ENCODE measurements around the gene SPEM2.

Gene SPEM2

DNA sequence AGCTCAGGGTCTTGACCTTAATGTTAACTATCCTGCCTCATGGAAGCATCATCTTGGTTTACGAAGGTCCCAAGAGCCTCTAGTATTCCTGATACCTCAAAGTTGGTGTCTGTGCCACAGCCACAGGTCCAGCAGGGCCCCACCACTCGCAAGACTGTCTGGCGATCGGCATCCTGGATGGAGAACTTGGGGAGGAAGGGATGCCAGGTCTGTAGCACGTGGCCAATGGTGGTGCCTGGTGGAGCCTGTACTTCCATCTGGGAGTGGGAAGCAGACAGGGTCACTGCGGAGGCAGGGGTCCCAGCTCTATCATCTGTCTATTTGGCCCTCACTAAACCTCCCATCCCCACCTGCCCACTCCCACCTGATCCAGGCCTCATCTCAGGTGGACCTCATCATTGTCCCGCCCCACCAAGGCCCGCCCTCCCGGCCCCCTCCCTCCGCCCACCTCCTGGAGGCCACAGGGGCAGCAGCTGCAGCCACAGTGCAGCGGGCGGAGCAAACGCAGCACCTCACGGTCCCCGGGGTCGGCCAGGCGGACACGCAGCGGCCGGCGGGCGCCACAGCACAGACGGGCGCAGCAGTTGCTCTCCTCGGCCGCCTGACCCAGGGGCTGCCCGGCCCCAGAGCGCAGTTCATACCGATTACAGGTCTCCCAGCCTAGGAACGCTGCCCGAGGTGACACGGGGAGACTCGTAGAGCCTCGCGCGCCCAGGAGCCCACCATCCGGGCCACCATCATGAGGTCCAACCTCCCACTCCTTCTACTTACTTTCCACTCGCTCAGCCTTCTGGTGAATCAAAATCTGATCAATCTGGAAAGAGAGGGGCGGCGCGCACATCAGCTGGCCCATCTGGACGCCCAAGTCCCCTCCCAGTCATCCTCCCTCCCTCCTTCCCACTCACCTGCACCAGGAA lies 32.5 kb upstream of the SPEM2 start:
- Histone ChIP-seq H3K36me3 (ENCODE audit: control insufficient read depth in 1 of 2, insufficient read depth in 2 of 2, low read depth in 1 of 2, low read length in 2 of 2) (peaks cover 46 to 50% of the 10 kb centered on the region in 2 experiments), H3K4ac (ENCODE audit: low read depth in 1 of 2, low read length in 2 of 2) (peak overlapping the region in 1 of 2 experiments; percentile 29), H3K79me1 (replicated peaks; ENCODE audit: low read length, poor library complexity, severe bottlenecking) (peaks cover 22% of the 10 kb centered on the region), H3K23ac (ENCODE audit: low read length in 2 of 2) (no peak overlapping the region), H4K91ac (ENCODE audit: low read length) (no peak overlapping the region), H3K4me2 (ENCODE audit: low read length, poor library complexity, severe bottlenecking) (peak overlapping the region; percentile 46), H3K14ac (ENCODE audit: low read length in 2 of 2) (peak overlapping the region in 1 of 2 experiments; percentile 69), H3K9me3 (ENCODE audit: control insufficient read depth, low read length) (no peaks in the 10 kb centered on the region), H3K18ac (ENCODE audit: low read depth in 1 of 2, low read length in 2 of 2) (peak overlapping the region in 1 of 2 experiments; percentile 37), H3K27ac (ENCODE audit: low read length, poor library complexity, severe bottlenecking) (no peak overlapping the region), H2BK5ac (ENCODE audit: low read depth, low read length, poor library complexity, severe bottlenecking) (no peak overlapping the region), H3K9ac (ENCODE audit: low read length) (peak overlapping the region; percentile 88), H2BK15ac (ENCODE audit: low read depth, poor library complexity, severe bottlenecking) (no peak overlapping the region), H4K8ac (ENCODE audit: low read length) (no peak overlapping the region), H3K4me1 (ENCODE audit: control insufficient read depth, insufficient read depth, low read depth, low read length) (peaks cover 25% of the 10 kb centered on the region), H2BK120ac (ENCODE audit: low read depth, low read length) (no peak overlapping the region), H3K4me3 (ENCODE audit: insufficient read depth in 1 of 2, low read depth in 1 of 2, low read length in 2 of 2) (peak overlapping the region; percentile 69 to 92), H2AFZ (ENCODE audit: low read depth, low read length) (no peak overlapping the region), H2BK12ac (ENCODE audit: low read length in 2 of 2) (peak overlapping the region in 1 of 2 experiments; percentile 37), H3K27me3 (ENCODE audit: control insufficient read depth in 1 of 2, insufficient read depth in 1 of 2, low read length in 2 of 2) (no peaks in the 10 kb centered on the region), H2AK5ac (ENCODE audit: low read length, severe bottlenecking) (no peak overlapping the region)
- WGBS = 82% methylated on average over 34 of the region's 42 CpGs
- no peak for DNase-seq

DNA sequence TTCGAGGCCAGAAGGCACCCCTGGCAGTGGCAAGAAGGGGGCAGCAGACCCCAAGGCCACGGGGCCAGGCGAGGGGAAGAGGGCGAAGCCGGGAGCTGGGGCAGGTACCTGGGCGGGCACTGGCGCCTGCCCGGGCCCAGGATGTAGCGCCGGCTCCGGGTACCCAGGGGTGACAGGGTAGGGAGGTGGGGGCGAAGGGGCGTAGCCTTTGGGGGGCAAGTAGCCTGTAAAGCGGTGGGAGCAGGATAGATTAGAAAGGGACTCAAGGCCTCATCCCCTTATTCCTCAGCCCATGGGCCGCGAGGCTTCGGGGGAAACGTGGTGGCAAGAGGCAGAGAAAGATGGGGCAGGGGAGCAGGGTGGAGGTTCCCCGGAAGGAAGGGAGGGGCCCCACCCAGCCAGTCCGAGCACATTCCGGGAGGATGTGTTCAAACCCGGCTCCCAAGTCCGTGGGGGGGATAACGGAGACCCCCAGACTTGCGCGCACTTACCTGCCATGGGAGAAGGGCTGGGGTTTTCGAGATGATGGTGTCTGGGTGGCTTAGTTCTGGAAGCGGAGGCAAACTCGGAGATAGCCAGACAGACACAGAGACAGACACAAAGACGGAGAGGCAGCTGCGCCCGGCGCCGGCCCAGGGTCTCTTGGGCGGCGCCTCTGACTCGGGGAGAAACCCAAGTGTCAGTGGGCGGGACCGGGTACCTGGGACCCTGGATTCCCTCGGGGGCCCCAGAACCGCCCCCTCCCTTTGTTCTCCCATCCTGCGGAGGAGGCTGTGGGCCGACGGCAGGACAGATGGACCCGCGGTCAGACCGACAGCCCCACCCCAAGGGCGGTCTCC lies 31.6 kb upstream of the SPEM2 start:
- peak overlapping the region; percentile 69 to 92 for H3K4me3 ChIP-seq (ENCODE audit: insufficient read depth in 1 of 2, low read depth in 1 of 2, low read length in 2 of 2)

GRCh38 chr17:7394452-7395191 lies 30.8 kb upstream of the SPEM2 start, which contains the start of gene PLSCR3:
PLSCR3 (minus strand) TSS chr17:7394525; CDS start chr17:7394110, 415 bp downstream.
- Histone ChIP-seq H3K4me2 (ENCODE audit: low read length, poor library complexity, severe bottlenecking) (peak within 1 kb of the TSS; percentile 69), H3K4ac (ENCODE audit: low read depth in 1 of 2, low read length in 2 of 2) (peak within 1 kb of the TSS; percentile 73 to 91), H4K91ac (ENCODE audit: low read length) (peak within 1 kb of the TSS; percentile 89), H3K4me1 (ENCODE audit: control insufficient read depth, insufficient read depth, low read depth, low read length) (peaks cover 25% of the 10 kb centered on the region), H2BK5ac (ENCODE audit: low read depth, low read length, poor library complexity, severe bottlenecking) (peak within 1 kb of the TSS; percentile 88), H3K27me3 (ENCODE audit: control insufficient read depth in 1 of 2, insufficient read depth in 1 of 2, low read length in 2 of 2) (no peaks in the 10 kb centered on the region), H2AFZ (ENCODE audit: low read depth, low read length) (peak within 1 kb of the TSS; percentile 46), H2BK15ac (ENCODE audit: low read depth, poor library complexity, severe bottlenecking) (peak within 1 kb of the TSS; percentile 73), H2AK5ac (ENCODE audit: low read length, severe bottlenecking) (peak within 1 kb of the TSS; percentile 52), H4K8ac (ENCODE audit: low read length) (peak within 1 kb of the TSS; percentile 96), H3K9me3 (ENCODE audit: control insufficient read depth, low read length) (no peaks in the 10 kb centered on the region), H3K14ac (ENCODE audit: low read length in 2 of 2) (peak within 1 kb of the TSS in 1 of 2 experiments; percentile 73), H3K79me1 (replicated peaks; ENCODE audit: low read length, poor library complexity, severe bottlenecking) (peaks cover 21% of the 10 kb centered on the region), H3K18ac (ENCODE audit: low read depth in 1 of 2, low read length in 2 of 2) (peak within 1 kb of the TSS; percentile 69 to 74), H2BK120ac (ENCODE audit: low read depth, low read length) (peak within 1 kb of the TSS; percentile 71), H3K23ac (ENCODE audit: low read length in 2 of 2) (peak within 1 kb of the TSS in 1 of 2 experiments; percentile 78), H2BK12ac (ENCODE audit: low read length in 2 of 2) (peak within 1 kb of the TSS; percentile 56 to 81), H3K4me3 (ENCODE audit: insufficient read depth in 1 of 2, low read depth in 1 of 2, low read length in 2 of 2) (peak within 1 kb of the TSS; percentile 69 to 92), H3K9ac (ENCODE audit: low read length) (peak within 1 kb of the TSS; percentile 88), H3K36me3 (ENCODE audit: control insufficient read depth in 1 of 2, insufficient read depth in 2 of 2, low read depth in 1 of 2, low read length in 2 of 2) (peaks cover 32 to 33% of the 10 kb centered on the region in 2 experiments), H3K27ac (ENCODE audit: low read length, poor library complexity, severe bottlenecking) (peak within 1 kb of the TSS; percentile 73)
- WGBS = under 1% methylated on average over 60 of the region's 71 CpGs
- DNase-seq = peak; percentile 89

More for the DNA sequence above, 31.6 kb upstream of the SPEM2 start:
- peak overlapping the region in 1 of 2 experiments; percentile 78 for H3K23ac ChIP-seq (ENCODE audit: low read length in 2 of 2)
- peak overlapping the region; percentile 10 for H4K8ac ChIP-seq (ENCODE audit: low read length)
- H2BK15ac ChIP-seq (ENCODE audit: low read depth, poor library complexity, severe bottlenecking) = peak overlapping the region; percentile 73
- H2AK5ac ChIP-seq (ENCODE audit: low read length, severe bottlenecking) = no peak overlapping the region
- H3K27me3 ChIP-seq (ENCODE audit: control insufficient read depth in 1 of 2, insufficient read depth in 1 of 2, low read length in 2 of 2) = no peaks in the 10 kb centered on the region
- H3K27ac ChIP-seq (ENCODE audit: low read length, poor library complexity, severe bottlenecking) = peak overlapping the region; percentile 54
- peak overlapping the region; percentile 46 for H3K4me2 ChIP-seq (ENCODE audit: low read length, poor library complexity, severe bottlenecking)
- H3K79me1 ChIP-seq (replicated peaks; ENCODE audit: low read length, poor library complexity, severe bottlenecking) = peaks cover 21% of the 10 kb centered on the region
- H2BK12ac ChIP-seq (ENCODE audit: low read length in 2 of 2) = peak overlapping the region in 1 of 2 experiments; percentile 6
- peaks cover 25% of the 10 kb centered on the region for H3K4me1 ChIP-seq (ENCODE audit: control insufficient read depth, insufficient read depth, low read depth, low read length)
- peak overlapping the region; percentile 88 for H3K9ac ChIP-seq (ENCODE audit: low read length)
- peaks cover 40 to 41% of the 10 kb centered on the region in 2 experiments for H3K36me3 ChIP-seq (ENCODE audit: control insufficient read depth in 1 of 2, insufficient read depth in 2 of 2, low read depth in 1 of 2, low read length in 2 of 2)
- H3K18ac ChIP-seq (ENCODE audit: low read depth in 1 of 2, low read length in 2 of 2) = peak overlapping the region in 1 of 2 experiments; percentile 74
- H3K9me3 ChIP-seq (ENCODE audit: control insufficient read depth, low read length) = no peaks in the 10 kb centered on the region
- peak overlapping the region in 1 of 2 experiments; percentile 69 for H3K14ac ChIP-seq (ENCODE audit: low read length in 2 of 2)
- H2AFZ ChIP-seq (ENCODE audit: low read depth, low read length) = peak overlapping the region; percentile 46
- peak overlapping the region; percentile 23 for H4K91ac ChIP-seq (ENCODE audit: low read length)
- H2BK5ac ChIP-seq (ENCODE audit: low read depth, low read length, poor library complexity, severe bottlenecking) = no peak overlapping the region
- DNase-seq = peak; percentile 41
- 11% methylated on average over 42 of the region's 48 CpGs for WGBS
- peak overlapping the region in 1 of 2 experiments; percentile 29 for H3K4ac ChIP-seq (ENCODE audit: low read depth in 1 of 2, low read length in 2 of 2)
- peak overlapping the region; percentile 71 for H2BK120ac ChIP-seq (ENCODE audit: low read depth, low read length)
